ENCODE measurements around the gene RAB38. TPM values are rescaled to one million over a fixed set of nuclear protein-coding genes. Genes with fewer than 3 reads are reported as not detected.

RAB38 gene
- 8.2 and 12.3 TPM in 2 replicates for total RNA-seq

GRCh38 chr11:88174709-88175568, at the start of gene RAB38:
Gene RAB38, minus strand, starts transcription at chr11:88175443. Its CDS starts 59 bp downstream, at chr11:88175384.

Other genes starting within 250 kb of the RAB38 start
- 191 and 226 TPM in 2 replicates for gene CTSC, start 162.3 kb upstream of the RAB38 start, total RNA-seq